Caco-2 (cell line): ENCODE measurements around the gene METTL15. TPM values are rescaled to one million over a fixed set of nuclear protein-coding genes. Genes with fewer than 3 reads are reported as not detected.

Experiments used
- BruUV-seq: library from RNA; stranded (reverse); fragments of 400-500 nt; replicated peaks from 2 replicates; lab custom pipeline; 2021; lab: Mats Ljungman, UMichigan
- CTCF ChIA-PET: fragments of 300-600 bp; sonication (Branson Sonifier 250); formaldehyde crosslinking; loops from one replicate; lab custom pipeline; 2022; ENCODE audit warnings: antibody characterized with exemption; lab: Charles Lee
- POLR2A ChIA-PET: fragments of 300-600 bp; sonication (Branson Sonifier 250); formaldehyde crosslinking; loops from one replicate; lab custom pipeline; 2022; ENCODE audit warnings: antibody characterized with exemption; lab: Charles Lee
- DNase-seq, 2 experiments: peaks; one replicate each; pipeline versions ENCODE4 v3.0.0 to v3.0.0-alpha.2; 2020 to 2022
- H3K27me3 ChIP-seq: replicated peaks from 2 replicates; pipeline ENCODE4 v1.6.0; 2011; ENCODE audit warnings: low read length; ENCODE audit not compliant: control insufficient read depth, insufficient read depth
- H3K36me3 ChIP-seq: 2 replicates; pipeline ENCODE4 v1.5.1; 2011; ENCODE audit warnings: low read length; ENCODE audit not compliant: control insufficient read depth, insufficient read depth
- H3K4me1 ChIP-seq: fragments of 250-450 bp; sonication (Bioruptor Pico); 2 replicates; pipeline ENCODE4 v1.5.1; 2020; ENCODE audit warnings: mild to moderate bottlenecking
- H3K4me3 ChIP-seq: 2 replicates; pipeline ENCODE4 v1.5.1; 2011; ENCODE audit warnings: low read depth, mild to moderate bottlenecking, control low read depth, low read length
- H3K9me3 ChIP-seq: fragments of 250-450 bp; sonication (Bioruptor Pico); 2 replicates; pipeline ENCODE4 v1.5.1; 2020; ENCODE audit warnings: mild to moderate bottlenecking, moderate library complexity
- H3K27ac Mint-ChIP-seq: one replicate; pipeline ENCODE4 v1.8.0; 2022; ENCODE audit warnings: mixed read lengths; ENCODE audit not compliant: unreplicated experiment
- H3K27me3 Mint-ChIP-seq: one replicate; pipeline ENCODE4 v1.8.0; 2022; ENCODE audit warnings: mixed read lengths; ENCODE audit not compliant: insufficient read depth, unreplicated experiment
- H3K36me3 Mint-ChIP-seq: one replicate; pipeline ENCODE4 v1.8.0; 2022; ENCODE audit warnings: mild to moderate bottlenecking, mixed read lengths; ENCODE audit not compliant: insufficient read depth, unreplicated experiment
- H3K4me1 Mint-ChIP-seq: one replicate; pipeline ENCODE4 v1.8.0; 2022; ENCODE audit warnings: low read depth, mixed read lengths; ENCODE audit not compliant: unreplicated experiment
- H3K4me3 Mint-ChIP-seq: one replicate; pipeline ENCODE4 v1.8.0; 2022; ENCODE audit warnings: mild to moderate bottlenecking, moderate library complexity, mixed read lengths; ENCODE audit not compliant: unreplicated experiment
- H3K9me3 Mint-ChIP-seq: one replicate; pipeline ENCODE4 v1.8.0; 2022; ENCODE audit warnings: mixed read lengths; ENCODE audit not compliant: unreplicated experiment
- CTCF ChIP-seq, 2 experiments: fragments of 200-600 bp in 1 of 2; IDR thresholded peaks; 1 replicate in 1 of 2; 2 replicates in 1 of 2; pipeline versions ENCODE4 v1.5.1 to v1.8.0; 2011 to 2022; ENCODE audit warnings: antibody characterized with exemption in 1 of 2, control low read depth in 1 of 2, inconsistent platforms in 1 of 2, low read depth in 1 of 2, low read length in 1 of 2, mild to moderate bottlenecking in 1 of 2, moderate library complexity in 1 of 2; ENCODE audit not compliant: insufficient read depth in 1 of 2, severe bottlenecking in 1 of 2, unreplicated experiment in 1 of 2
- intact Hi-C: fragments of 100-400 bp; cut with micrococcal nuclease; formaldehyde crosslinking; loops from one replicate; pipeline ENCODE4 v1.10.0; 2022; ENCODE audit not compliant: unreplicated experiment
- total RNA-seq: library from RNA; stranded (reverse); gene quantifications from 2 replicates; pipeline ENCODE4 v1.2.3, GENCODE V29; 2022

The METTL15 gene
- total RNA-seq, 1 experiment from 2014 or later: 14.4 TPM

- no peaks in the 10 kb centered on the region for H3K36me3 ChIP-seq
- H3K4me3 ChIP-seq: no peak overlapping the region
- no peak overlapping the region for H3K4me3 Mint-ChIP-seq
- no TSS peak for BruUV-seq
- no peaks in the 10 kb centered on the region for H3K36me3 Mint-ChIP-seq
- no peaks in the 10 kb centered on the region for H3K4me1 ChIP-seq
- no peaks in the 10 kb centered on the region for H3K27me3 ChIP-seq
- no peaks in the 10 kb centered on the region for H3K4me1 Mint-ChIP-seq
- no peaks in the 10 kb centered on the region for H3K27me3 Mint-ChIP-seq
- ChIA-PET CTCF (interaction anchor here (0.5 kb wide), 1 partner anchor 642 kb away, joined by 3 read pairs; no protein-coding TSS in a partner anchor), POLR2A (no interaction called here)
- no peak overlapping the region for H3K27ac Mint-ChIP-seq
- TF ChIP-seq CTCF (IDR thresholded peaks at IDR 0.05; ENCODE audit: insufficient read depth in 1 of 2, low read depth in 1 of 2, low read length in 1 of 2, severe bottlenecking in 1 of 2, unreplicated experiment in 1 of 2): no peak
- no peak for DNase-seq
- H3K9me3 ChIP-seq: no peaks in the 10 kb centered on the region; the same call in 1 of the 2 replicates
- intact Hi-C loops: no loop called here
- H3K9me3 Mint-ChIP-seq: peaks cover 28% of the 10 kb centered on the region
Observed at GRCh38 chr11:28338371-28338770, 230.2 kb downstream of the METTL15 start.

- POLR2A ChIA-PET: no interaction called here
- no peaks in the 10 kb centered on the region for H3K36me3 ChIP-seq
- BruUV-seq: no TSS peak
- no peak overlapping the region for H3K4me3 ChIP-seq
- TF ChIP-seq CTCF (IDR thresholded peaks at IDR 0.05; ENCODE audit: insufficient read depth in 1 of 2, low read depth in 1 of 2, low read length in 1 of 2, severe bottlenecking in 1 of 2, unreplicated experiment in 1 of 2): no peak
- H3K27me3 ChIP-seq: no peaks in the 10 kb centered on the region
- Mint-ChIP-seq H3K4me3 (no peak overlapping the region), H3K9me3 (peaks cover 28% of the 10 kb centered on the region), H3K4me1 (no peaks in the 10 kb centered on the region), H3K27me3 (no peaks in the 10 kb centered on the region), H3K36me3 (no peaks in the 10 kb centered on the region), H3K27ac (no peak overlapping the region)
- no peaks in the 10 kb centered on the region for H3K4me1 ChIP-seq
- intact Hi-C loops: no loop called here
- no peak for DNase-seq
- no peaks in the 10 kb centered on the region; the same call in 1 of the 2 replicates for H3K9me3 ChIP-seq
- CTCF ChIA-PET: no interaction called here
Observed at GRCh38 chr11:28339488-28339887, 231.3 kb downstream of the METTL15 start.

- no peaks in the 10 kb centered on the region for H3K36me3 ChIP-seq
- no TSS peak for BruUV-seq
- TF ChIP-seq CTCF (IDR thresholded peaks at IDR 0.05; ENCODE audit: insufficient read depth in 1 of 2, low read depth in 1 of 2, low read length in 1 of 2, severe bottlenecking in 1 of 2, unreplicated experiment in 1 of 2): no peak
- CTCF ChIA-PET: no interaction called here
- no peaks in the 10 kb centered on the region; the same call in 1 of the 2 replicates for H3K9me3 ChIP-seq
- no peaks in the 10 kb centered on the region for H3K36me3 Mint-ChIP-seq
- no peaks in the 10 kb centered on the region for H3K27me3 Mint-ChIP-seq
- no peak overlapping the region for H3K27ac Mint-ChIP-seq
- no peak for DNase-seq
- no peaks in the 10 kb centered on the region for H3K27me3 ChIP-seq
- H3K4me3 ChIP-seq: no peak overlapping the region
- H3K4me3 Mint-ChIP-seq: no peak overlapping the region
- H3K4me1 Mint-ChIP-seq: no peaks in the 10 kb centered on the region
- intact Hi-C loops: loop anchor here (5.0 kb wide), 1 partner anchor 500 kb away; no protein-coding TSS in a partner anchor
- POLR2A ChIA-PET: no interaction called here
- no peaks in the 10 kb centered on the region for H3K4me1 ChIP-seq
- peaks cover 25% of the 10 kb centered on the region for H3K9me3 Mint-ChIP-seq
Observed at GRCh38 chr11:28342716-28343115, 234.5 kb downstream of the METTL15 start.
